CD4-positive, alpha-beta T cell treated with Interleukin-15 for 4 hours (primary cell): ENCODE measurements around the gene GNAZ.
"Not testable (repeated sequence)": the region's sequence is repeated elsewhere in the genome, so short reads cannot be mapped to it uniquely, and the experiment has no call there.

Experiments
- DNase-seq: peaks from one replicate; pipeline ENCODE4 v3.0.0-alpha.2; 2020; ENCODE audit warnings: low spot score

GNAZ gene

DNA sequence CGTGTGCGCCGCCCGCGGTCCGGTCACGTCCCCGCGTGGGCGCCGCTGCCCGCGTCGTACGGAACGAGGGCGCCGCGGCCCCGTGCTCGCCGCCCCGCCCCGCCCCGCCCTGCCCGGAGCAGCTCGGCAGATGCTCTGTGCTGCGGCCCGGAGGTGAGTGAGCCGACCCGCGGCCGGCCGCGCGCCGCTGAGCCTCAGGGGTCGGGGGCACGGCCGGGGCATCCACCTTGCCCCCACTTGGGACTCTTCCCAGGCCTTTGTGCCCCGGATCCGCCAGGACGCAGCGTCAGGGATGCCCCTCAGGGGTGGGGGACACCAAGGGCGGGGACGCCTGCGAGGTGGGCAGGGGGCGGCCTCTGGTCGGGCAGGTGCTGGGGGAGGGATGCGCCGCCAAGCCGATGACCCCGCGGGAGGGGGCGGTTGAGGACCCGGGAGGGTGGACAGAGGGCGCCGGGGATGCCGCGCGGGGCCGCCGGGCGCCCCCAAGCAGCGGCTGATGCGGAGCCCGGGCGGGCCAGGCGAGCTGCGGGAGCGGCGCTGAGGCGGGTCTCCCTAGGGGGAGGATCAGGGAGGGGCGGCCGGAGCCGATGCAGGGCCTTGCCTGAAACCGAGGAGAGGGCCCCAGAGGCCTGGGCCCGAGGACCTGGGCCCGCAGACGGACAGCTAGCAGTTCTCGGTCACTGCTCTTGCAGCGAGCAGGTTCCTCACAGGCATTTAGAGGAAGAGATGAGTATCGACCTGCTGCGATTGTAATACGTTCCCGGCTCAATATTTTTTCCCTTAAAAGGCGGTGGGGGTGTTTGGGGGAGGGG, at the start of gene GNAZ:
GNAZ (plus strand) TSS at position 102 of the 812 bp plus-strand sequence. CDS start 25,177 bp downstream, outside the sequence.
- no peak for DNase-seq

DNA sequence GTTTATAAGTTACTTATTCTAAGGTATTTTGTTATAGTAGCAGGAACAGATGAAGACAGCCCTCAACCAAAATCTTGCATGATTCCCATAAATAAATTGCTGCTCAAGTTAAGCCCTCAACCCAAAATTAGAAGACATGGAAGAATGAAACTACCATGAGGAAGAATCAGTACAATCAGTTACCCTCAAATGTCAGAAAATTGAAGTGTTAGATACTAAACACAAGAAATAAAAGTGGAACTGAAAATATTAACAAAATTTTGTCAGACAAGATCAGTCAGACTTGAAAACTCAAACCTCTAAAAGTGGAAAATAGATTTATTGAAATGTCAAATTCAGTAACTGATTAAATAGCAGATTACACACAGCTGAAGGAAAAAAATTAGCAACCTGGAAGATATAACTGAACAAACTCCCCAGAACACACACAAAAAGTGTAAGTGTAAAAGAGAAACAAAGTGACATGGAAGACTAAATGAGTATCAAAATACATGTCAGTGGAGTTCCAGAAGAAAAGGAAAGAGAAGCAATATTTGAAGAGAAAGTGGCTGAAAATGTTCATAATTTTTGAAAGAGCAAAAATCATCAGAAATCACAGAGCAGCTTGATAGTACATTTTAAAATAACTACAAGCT, 49.5 kb upstream of the GNAZ start:
- no peak for DNase-seq

DNA sequence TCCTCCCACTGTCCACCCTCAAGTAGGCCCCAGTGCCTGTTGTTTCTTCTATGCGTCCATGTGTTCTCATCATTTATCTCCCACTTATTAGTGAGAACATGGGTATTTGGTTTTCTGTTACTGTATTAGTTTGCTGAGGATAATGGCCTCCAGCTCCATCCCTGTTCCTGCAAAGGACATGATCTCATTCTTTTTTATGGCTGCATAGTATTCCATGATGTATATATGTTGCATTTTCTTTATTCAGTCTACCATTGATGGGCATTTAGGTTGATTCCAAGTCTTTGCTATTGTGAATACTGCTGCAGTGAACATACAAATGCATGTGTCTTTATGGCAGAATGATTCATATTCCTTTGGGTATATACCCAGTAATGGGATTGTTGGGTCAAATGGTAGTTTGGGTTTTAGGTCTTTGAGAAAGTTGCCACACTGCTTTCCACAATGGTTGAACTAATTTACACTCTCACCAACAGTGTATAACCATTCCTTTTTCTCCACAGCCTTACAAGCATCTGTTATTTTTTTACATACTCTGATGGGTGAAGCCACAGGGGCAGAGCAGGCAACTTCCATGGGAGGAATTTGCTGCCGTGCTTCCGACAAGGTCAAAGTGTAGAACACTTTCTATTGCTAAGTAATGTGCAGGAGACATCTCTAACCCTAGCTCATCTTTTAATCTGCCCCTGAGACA, 48.5 kb upstream of the GNAZ start:
- DNase-seq = not testable (repeated sequence)

DNA sequence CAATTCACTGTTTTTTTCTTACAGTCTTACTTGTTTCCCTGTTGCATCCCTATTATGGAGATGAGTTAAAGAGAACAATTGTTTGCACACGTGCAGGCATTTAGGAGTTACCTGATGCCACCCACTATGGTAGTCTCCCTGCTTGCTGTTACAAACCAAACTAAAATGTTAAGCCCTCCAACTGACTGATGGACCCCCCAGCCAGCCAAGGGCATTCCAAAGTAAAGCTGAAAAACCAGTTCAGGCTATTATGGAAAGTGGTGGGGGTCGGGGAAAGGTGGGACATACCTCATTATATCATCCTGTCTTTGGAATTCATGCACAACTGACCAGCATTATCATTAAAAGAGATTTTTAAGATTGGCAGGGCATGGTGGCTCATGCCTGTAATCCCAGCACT, 47.0 kb upstream of the GNAZ start:
- DNase-seq = no peak

DNA sequence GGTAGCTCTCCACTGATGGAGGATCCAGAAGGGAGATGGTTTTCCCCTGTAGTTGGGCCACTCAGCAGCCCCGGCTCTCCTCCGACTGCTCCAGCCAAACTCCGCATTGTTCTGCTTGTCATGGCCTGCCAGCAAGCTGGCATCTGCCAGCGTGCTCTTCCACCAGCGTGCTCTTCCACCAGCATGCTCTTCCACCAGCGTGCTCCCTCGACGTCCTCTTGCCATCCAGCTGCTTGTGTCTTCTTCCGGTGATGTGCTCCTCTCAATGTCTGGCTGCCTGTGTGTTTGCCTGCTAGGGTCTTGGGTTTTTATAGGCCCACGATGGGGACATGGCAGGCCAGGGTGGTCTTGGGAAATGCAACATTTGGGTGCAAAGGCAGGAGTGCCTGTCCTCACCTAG, 43.5 kb upstream of the GNAZ start:
- no peak for DNase-seq

DNA sequence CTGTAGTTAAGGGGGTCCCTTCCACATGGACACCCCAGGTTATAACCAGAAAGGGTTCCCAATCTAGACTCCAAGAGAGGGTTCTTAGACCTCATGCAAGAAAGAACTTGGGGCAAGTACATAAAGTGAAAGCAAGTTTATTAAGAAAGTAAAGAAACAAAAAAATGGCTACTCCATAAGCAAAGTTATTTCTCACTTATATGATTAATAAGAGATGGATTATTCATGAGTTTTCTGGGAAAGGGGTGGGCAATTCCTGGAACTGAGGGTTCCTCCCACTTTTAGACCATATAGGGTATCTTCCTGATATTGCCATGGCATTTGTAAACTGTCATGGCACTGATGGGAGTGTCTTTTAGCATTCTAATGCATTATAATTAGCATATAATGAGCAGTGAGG, 42.5 kb upstream of the GNAZ start:
- not testable (repeated sequence) for DNase-seq

DNA sequence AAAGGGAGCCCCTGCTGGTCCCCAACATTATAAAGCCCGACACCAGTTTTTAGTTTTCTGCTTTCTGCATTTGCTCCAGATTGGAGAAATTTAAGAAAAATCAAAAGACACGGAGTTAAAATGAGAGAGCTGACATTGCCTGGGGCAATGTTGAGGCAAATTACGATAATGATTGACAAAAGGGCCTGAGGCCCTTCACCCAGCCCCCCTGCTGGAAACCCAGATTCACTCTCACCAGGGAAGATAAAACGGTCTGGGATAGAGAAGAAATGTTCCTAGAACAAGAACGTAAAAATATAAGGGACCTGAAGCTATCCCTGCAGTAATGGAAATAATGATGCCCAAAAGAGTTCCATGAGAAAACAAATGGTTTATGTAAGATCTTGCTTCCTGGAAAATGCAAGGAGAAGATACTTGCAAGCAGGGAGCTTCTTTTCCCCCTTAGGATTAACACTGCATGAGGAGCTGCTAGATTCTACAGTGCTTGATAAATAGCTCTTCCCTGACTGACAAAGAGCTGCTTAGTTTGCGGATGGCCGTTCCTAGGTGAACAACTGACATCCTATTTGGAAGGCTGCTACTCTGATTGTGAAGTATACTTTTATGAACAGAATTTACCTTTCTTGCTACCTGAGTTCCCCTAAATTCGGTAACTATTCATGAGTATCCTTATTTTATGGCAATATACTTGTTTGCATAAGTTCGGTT, 40.6 kb upstream of the GNAZ start:
- no peak for DNase-seq

DNA sequence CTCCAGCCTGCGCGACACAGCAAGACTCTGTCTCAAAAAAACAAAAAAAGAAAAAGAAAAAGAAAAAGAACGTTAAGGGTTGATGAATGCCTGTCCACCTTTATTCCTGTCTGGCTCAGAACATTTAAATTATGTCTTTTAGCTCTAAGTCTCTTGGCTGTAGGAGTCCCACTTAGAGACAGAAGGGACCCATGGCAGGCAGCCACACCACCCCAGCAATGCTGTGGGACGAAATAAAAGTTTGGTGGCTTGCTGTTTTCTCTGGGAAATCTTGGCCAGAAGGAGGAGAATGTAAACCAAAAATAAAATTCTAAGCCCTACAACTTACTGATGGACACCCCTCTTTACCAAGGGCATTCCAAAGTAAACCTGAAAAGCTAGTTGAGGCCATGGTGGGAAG, 38.9 kb upstream of the GNAZ start:
- DNase-seq = no peak

DNA sequence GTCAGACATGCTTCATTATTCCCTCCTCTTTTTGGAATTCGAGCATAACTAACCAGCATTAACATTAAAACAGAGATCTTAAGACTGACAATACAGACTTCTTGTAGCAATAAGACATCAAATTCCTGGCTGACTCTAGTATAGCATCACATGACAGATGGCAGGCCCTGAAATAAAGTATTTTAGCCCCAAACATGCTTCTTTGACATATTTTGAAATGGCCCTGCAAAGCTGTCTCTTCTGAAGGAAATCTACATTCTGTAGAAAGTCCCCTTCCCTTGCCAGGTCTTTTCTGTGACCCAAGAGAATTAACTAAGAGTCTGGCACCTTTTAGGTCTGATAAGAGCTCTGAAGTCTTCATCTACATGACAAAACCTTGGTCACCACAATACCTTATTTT, 38.5 kb upstream of the GNAZ start:
- DNase-seq = no peak

DNA sequence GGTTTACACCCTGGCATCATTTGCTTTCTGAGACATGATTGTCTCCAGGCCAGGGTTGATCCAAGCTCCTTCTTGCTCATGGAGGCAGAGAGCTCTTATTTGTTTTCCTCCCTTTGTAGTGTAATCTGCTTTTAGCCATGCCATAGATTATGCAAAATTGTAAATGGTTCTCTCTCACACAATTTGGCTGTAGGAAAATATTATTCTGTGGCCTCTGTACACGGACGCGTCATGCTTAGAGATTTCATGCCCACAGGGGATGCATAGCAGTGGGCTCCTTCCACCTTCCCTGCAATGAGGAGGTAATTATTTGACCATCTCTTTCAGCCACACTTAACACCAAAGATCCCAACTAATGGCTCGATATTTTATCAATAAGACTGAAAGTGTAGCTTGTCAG, 37.7 kb upstream of the GNAZ start:
- DNase-seq = no peak

DNA sequence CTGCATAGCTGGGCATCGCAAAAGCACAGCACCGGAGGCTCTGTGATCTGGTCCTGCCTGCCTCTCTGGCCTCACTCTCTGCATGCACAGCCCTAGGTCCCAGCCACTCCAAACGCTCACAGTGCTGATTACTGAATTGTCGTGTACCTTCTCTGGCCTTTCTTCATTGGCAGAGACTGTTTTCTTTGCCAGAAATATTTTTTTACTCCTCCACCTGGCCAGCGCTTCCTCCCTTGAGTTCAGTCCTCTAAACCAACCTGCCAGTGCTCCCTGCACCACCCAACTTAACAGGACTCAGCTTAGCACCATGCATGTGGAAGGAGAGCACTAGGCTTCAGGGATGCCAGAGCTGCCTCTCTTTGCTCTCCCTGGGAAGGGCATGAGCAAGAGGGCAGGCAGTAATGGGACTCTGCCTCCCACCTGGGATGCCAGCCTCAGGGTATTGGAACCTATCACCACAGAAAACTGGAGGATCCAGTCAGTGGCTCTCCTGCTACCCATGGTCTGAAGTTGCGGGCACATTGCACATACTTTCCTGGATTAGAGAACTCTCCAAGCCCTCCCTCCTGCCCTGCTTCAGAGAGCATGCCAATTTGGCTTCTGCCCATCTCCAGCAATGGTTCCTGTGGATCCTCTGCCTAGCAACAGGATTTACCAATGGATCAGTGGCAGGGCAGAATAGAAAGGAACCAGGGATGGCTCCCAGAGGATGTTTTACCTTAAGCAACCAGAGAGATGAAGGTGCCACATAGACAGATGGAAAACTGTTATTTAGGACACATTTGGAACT, 37.0 kb upstream of the GNAZ start:
- no peak for DNase-seq

DNA sequence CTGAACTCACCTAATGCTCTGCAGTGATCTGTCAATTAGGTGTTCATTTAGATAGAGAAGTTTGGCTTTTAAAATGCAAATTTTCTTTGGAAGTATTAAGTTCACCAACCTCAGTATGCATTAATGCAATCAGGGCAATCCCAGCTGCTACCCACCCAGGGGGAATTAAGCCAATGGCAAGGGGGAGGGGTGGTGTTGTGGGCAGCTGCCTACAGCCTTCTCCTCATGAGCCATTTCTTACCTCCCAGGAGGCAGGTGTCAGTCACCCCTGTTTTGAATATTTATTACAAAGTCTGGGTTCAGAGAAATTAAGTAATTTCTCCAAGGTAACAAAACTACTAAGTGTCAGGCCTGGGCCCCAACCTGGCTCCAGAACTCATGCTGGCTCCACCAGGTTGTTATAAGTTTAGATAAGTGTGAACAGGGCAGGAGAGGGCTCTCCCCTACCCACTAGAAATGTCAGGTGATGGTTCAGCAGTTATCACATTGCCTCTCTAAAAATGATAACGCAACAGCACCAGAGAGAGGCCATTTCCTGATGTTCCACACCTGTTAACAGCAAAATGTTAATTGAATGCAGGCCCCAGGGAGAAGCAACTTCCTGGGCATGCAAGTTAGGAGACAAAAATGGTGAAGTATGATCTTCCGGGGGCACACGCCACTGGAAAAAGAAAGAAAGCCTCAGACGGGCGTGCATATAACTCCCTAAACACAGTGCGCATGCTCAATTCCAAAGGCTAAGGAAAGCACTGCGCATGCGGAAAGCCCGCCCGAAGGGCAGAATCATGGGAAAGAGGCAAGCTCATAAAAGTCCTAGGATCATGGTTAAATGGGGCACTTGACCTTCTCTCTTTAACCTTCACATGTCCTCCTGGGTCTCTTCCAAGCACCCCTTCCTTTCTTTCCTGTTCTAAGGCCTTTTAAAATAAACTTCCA, 35.4 kb upstream of the GNAZ start:
- no peak for DNase-seq

DNA sequence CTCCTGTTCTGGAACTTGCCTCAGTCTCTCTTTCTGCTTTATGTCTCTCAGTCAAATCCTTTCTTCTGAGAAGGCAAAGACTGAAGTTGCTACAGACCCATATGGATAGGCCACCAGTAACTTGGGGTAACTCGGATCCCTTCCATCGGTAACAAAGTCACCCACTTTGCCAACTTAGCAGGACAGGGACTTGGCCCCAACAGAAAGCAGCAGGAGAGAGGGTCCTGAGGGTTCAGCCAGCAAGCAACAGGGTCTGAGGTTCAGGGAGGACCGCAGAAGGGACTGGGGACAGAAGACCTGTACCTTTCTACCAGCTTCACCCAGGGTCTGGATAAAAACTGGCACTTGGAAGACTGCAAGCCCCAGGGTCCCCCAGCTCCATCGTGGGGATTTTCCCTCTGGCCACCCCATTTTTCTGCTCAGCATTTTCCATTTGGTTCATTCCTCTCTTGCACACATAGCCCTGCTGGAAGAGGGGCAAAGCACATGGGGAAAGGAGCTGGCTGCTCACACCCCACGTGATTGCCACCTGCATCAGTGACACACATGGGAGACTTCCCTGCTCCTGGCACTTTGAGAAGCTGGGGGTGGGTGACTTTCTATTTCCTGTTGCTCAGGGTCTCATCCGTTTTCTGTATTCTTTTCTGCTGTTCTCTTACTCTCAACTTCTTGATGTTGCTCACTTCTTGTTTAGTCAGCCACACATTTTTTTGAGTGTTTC, 34.6 kb upstream of the GNAZ start:
- DNase-seq = no peak

DNA sequence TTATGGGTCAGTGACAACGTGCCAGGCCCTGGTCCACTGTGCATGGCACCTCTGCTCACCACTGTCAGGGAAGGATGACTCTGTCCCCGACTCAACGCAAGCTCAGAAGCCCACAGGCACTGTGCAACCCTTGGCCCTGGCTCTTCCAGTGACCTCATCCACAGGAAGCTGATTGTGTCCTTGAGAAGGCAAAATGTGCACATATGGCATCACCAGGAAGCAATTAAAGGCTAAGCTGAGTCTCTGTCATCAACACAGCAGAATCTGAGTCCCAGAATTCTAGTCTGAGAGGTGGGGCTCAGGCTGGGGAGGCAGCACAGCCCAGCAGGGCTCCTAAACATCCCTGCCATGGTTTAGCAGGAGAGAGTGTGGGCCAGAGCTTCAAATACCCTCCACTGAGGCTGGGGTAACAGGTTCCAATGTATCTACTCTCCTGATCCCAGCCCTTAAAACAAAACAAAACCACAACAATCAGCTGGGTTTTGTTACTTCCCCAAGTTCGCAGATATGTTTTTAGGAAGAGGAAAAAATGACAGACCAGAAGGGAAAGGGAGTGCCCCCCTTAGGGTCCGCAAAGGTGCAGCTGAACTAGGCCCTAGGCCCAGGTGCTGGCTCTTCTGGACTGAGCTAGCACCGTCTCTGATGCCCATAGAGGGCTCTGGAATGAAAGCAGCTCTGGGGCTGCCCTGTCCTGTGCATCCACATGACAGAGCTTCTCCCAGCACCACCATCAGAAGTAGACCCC, 33.5 kb upstream of the GNAZ start:
- no peak for DNase-seq

DNA sequence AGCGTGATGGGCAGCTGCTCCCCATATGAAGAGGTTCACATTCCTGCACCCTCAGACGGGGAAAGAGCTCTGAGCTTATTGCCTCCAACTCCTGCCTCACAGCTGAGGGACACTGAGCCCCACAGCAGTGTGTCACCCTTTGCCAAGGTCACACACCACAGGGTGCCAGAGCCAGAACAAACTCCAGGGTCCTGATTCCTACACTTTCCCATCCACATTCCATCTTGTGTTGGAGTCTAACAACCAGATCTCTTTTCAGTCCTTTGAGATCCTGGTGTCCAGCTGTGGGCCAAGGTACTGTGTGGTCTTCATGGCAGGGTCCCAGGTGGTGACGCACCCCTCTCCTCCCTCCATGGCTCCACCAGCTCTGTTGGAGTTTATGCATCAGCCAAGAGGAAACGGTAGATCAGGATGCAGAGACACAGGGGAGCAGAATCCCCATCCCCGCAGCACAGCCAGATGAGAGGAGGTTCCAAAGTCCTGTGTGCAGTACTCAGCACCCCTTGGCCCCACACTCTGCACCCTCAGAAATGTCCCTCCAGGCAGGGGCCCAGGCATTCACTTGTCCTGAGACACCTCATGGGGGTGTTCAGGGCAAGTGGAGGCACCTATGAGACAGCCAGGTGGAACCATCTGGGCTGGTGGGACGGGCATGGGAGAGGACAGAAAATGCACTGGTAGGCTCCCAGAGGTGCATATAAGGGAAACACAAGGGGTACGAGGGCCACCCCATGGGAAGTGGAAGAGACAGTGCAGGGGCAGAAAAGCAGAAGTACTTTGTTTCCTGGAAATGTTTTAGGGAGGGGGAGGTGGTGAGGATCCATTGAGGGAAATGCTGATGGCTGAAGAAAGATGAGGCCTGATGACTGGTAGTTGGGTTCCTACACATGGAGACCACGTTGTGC, 32.6 kb upstream of the GNAZ start:
- DNase-seq = no peak

DNA sequence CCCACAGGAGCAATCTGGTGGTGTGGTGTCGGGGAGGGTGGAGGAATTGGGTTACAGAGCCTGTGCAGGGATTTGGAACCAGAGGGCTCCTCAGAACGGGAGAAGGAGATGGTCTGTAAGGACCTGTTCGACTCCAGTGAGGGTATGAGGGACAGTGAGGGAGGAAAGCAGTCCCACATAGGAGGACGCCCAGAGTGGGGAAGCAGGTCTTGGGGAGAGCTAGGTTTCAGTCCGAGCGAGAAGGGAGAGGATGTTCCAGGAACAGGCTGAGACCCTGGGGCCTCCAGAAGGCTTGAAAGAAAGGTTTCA, 32.0 kb upstream of the GNAZ start:
- no peak for DNase-seq

DNA sequence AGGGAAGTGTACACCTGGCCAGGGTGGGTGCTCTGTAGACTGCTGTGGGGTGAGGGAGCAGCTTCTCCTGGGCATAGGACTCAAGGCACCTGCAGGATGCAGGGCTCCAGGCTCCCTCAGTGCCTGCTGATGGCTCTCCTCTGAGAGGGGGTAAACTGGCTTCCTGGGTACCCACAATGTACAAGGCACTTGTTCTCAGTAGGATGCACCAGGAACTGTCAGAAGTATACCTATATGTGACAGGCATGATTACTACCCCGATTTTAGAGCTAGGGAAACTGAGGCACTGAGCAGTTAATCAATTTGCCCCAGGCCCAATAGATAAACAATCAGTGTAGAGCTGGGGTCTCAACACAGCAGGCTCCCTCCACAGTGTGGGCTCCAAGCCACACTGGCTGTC, 31.4 kb upstream of the GNAZ start:
- DNase-seq = no peak

DNA sequence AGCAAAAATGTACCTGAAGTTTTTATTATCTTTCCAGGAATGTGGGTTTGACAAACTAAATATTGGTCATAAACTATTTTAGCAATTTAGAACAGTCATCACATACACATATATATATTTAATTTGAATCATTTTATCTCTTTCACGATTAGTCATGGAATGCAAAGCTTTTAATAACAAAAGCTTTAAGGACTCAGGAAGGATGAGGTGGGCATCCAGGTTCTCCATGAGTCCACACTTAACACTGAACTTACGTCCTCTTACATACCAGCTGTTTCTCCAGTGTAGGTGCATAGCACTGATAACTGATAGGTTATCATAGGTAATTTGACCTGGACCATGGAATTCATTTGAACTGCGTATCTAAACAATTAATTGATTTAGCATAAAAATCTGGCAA, 28.1 kb upstream of the GNAZ start:
- DNase-seq = no peak
